ENCODE results near the gene KLF16.

KLF16 gene

DNA sequence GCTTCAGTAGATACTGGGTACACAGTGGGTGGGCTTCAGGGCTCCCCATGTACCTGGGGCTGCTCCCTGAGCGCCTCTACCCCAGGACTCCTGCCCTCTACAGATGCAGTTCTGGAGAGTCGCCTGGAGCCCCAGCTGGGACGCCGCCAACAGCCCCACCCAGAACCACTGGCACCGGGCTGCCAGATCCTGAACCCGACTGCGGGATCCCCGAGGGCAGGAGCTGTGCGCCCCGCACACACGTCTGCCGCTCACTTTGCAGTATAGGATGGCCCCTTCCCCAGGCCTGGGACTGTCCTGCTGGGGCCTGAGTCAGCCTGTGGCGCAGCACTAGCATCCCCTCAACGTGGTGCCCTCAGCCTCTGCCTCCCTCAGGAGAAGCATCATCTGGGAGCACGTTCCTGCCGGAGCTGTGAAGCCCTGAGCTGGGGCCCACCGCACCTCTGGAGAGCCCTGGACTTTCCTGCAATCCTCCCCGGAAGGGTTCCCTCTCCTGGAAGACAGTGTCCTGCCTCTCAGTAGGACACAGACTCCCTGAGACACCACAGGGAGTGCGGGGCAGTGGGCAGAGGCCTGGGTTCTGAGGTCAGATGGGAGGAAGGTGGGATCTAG, 18.8 kb downstream of the KLF16 start:
- in situ Hi-C loops (cut with MboI; ENCODE audit: low sequenced_read_pairs) = no loop called here

DNA sequence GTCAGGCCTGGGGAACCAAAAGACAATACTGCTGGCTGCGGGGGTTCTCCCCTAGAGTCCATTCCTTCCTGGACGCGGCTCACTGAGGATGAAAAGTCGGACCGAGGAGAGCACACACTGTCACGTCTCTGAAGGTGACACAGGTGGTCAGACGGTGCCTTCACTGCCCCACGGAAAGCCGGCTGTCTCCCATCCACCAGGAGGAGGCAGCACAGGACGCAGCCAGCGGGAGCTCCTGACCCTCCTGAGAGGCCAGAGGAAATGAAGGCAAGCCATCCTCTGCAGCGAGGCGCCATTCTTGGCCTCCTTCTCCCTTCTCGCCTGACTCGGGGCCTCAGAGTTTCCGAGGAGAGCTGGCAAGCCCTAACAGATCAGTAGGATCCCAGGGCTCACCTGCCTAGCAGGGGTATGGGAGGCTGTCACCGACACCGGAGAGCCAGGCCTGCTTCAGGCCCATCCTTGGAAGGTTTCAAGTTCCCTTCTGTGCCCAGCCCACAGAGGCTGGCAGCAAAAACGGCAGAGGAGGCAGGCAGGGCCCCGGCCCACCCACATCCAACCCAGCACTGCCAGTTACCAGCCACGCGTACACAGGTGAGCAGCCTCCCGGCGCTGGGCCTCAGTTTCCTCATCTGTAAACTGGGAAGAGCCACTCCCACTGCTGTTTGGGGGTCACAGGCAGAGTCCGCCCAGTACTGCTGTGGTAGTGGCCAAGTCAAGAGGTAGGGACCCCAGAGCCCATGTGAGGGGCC, 19.6 kb downstream of the KLF16 start:
- in situ Hi-C loops (cut with MboI; ENCODE audit: low sequenced_read_pairs) = no loop called here

- in situ Hi-C loops (cut with MboI; ENCODE audit: low sequenced_read_pairs) = no loop called here
Observed at GRCh38 chr19:1843116-1843515, 20.3 kb downstream of the KLF16 start.

- in situ Hi-C loops (cut with MboI; ENCODE audit: low sequenced_read_pairs) = no loop called here
Observed at GRCh38 chr19:1841209-1841924, 22.0 kb downstream of the KLF16 start.

DNA sequence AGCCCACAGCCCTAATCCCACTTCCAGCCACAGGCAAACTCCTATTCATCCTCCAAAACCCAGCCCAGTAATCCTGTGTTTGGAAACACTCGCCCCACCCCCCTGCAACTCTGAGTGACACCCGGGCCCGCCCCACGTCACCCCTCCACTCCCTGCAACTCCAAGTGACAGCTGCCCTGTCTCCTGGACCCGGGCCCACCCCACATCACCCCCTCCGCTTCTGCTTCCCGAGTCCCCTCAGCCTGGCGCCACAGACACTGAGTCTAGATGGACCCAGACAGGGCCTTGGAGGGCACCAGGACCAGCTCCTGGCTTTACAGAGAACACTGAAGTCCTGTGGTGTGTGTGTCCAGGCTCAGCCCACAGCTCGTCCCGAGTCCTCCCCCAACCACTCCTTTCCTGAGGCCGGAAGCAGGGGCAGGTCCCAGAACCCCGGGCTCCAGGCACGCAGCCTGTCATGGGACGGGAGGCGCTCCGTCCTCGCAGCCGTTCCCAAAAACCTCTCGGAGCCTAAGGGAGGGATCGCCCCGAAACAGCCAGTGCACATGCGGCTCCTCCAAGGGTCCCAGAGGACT, 22.8 kb downstream of the KLF16 start:
- in situ Hi-C loops (cut with MboI; ENCODE audit: low sequenced_read_pairs) = no loop called here

DNA sequence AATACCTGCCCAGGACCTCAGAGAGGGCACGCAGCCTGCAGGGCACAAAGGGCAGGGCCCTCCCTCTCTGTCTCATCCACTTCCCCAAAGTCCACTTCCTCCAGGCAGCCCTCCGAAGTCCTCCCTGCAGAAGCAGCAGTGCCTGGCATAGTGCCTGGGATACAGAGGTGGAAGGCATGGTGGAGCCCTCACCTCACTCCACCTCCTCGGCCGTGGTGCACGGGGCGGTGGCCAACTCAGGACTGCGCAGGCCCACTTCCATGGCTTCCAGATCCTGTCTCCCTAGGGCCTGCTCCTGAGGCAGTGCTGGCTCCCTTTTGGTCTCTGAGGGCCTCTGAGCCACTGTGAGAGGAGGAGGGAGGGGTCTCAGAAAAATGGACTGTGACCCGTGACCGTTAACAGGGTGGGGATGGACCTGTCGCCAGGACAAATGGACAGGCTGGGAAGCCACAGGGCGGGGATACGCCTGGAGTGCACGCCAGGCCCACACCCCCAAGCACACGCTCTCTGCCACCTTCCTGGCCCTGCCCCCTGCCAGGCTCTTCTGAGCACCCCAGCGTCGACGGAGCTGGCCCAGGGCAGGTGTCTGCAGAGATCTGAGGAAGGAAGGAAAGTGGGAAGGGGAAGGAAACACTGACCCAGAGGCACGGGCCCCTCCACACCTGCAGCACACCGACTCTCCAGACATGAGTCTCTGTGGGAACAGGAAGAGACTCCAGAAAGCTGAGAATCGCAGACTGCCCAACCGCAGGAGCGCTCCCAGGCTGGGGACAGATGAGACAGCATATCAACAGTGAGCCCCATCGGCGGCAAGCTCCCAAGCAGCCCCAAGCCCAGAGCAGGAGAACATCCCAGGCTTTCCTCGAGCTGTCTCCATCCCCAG, 23.5 kb downstream of the KLF16 start:
- in situ Hi-C loops (cut with MboI; ENCODE audit: low sequenced_read_pairs) = no loop called here

DNA sequence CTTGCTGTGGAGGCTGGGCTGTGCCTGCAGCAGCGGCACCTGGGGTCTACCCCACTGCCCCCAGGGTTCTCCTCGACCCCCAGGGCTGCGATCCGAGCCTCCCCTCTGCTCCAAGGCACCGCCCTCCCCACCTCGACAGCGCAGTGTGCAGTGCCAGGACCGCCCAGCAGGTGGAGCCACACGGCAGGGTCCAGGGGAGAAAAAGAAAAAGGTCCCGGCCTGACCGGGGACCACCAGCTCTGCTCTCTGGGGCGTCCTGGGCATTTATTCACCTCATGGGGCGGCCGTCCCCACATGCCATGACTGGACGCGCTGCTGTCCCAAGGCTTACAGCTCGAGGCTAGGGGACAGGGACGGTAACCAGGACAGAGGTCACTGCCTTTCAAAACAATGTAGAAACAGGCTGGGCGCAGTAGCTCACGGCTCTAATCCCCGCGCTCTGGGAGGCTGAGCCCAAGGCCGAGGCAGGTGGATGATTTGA, 25.7 kb downstream of the KLF16 start:
- in situ Hi-C loops (cut with MboI; ENCODE audit: low sequenced_read_pairs) = no loop called here

- in situ Hi-C loops (cut with MboI; ENCODE audit: low sequenced_read_pairs) = no loop called here
Observed at GRCh38 chr19:1837222-1837565, 26.2 kb downstream of the KLF16 start.

DNA sequence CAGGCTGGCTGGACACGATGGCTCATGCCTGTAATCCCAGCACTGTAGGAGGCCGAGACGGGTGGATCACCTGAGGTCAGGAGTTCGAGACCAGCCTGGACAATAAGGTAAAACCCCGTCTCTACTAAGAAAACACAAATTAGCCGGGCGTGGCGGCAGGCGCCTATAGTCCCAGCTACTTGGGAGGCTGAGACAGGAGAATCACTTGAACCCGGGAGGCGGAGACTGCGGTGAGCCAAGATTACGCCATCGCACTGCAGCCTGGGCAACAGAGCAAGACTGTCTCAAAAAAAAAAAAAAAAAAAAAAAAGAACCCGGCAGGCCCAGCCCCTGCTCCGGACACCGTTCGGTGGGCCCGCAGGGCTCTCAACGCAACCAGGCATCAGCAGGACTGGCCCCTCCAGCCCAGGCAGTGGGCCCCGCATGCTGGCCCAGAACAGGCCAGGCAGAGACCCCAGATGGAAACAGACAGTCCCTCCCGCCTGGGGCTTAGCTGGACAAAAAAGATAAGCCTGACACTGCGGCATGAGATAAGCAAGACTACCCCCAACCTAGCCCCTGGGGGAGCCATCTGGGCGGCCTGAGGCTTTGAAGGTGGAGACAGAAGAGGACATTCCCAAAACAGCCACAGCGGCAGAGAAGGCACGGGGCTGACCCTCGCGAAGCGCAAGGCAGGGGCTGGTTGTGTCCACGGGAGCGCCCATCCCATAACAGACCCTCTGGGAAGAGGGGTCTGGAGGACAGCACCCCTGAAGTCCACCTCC, 26.7 kb downstream of the KLF16 start:
- in situ Hi-C loops (cut with MboI; ENCODE audit: low sequenced_read_pairs) = no loop called here

DNA sequence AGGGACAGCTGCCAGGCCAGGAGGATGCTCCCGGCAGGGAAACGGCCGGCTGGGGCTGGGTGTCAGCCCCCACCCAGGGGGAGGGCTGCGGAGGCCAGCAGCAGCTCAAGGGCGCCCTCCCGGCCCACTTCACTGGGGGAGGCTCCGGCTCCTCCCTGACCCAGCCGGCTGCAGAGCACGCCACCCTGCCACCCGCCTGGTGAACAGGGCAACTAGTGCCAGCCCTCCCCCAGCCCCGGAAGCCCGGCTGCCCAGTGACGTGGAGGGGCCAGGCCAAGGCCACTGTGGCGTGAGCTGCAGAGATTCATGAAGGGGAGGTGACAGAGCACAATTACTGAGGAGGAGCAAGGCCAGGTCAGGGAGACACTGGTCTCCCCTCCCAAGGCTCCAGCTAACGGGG, 29.8 kb downstream of the KLF16 start:
- in situ Hi-C loops (cut with MboI; ENCODE audit: low sequenced_read_pairs) = no loop called here

DNA sequence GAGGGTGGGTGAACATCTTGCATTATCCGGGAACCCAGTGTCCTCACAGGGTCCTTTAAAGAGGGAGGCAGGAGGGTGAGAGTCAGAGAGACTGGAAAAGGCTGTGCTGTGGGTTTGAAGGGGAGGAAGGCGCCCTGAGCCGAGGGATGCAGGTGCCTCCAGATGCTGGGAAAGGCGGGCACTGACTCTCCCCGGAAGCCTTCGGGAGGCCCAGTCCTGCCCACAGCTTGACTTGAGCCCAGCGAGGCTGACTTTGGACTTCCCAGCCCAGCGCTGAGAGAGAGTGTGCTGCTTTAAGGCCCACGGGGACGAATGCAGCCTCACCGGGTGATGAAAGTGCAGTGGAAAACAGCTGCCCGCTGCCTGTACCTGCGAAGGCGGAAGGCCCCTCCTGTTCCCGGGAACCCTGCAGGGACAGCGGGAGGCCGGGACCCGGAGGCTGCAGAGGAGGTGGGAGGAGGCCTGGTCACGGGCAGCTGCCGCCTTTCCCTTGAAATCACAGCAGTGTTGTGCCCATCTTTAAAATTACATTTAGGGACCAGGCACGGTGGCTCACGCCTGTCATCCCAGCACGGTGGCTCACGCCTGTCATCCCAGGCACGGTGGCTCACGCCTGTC, 31.2 kb downstream of the KLF16 start:
- in situ Hi-C loops (cut with MboI; ENCODE audit: low sequenced_read_pairs) = no loop called here

GRCh38 chr19:1830978-1831377, 32.4 kb downstream of the KLF16 start:
- in situ Hi-C loops (cut with MboI; ENCODE audit: low sequenced_read_pairs) = no loop called here

DNA sequence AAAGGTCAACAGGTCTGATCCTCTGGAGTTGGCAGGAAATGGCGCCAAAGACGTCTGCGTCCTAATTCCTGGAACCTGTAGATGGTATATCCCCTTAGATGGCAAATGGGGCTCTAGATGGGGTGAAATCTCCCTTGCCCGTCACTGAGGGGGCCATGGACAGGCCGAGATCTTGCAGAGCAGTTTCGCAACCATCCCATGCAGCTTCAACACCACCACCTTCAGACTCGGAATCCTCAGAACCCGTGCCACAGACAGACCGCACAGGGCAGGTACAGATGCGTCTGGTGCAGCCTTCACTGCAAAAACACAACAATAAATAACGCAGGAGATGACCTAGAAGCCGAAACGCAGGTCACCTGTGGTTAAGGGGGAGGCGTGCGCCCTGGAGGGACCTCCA, 32.8 kb downstream of the KLF16 start:
- in situ Hi-C loops (cut with MboI; ENCODE audit: low sequenced_read_pairs) = no loop called here

- in situ Hi-C loops (cut with MboI; ENCODE audit: low sequenced_read_pairs) = no loop called here
Observed at GRCh38 chr19:1829958-1830357, 33.4 kb downstream of the KLF16 start.

DNA sequence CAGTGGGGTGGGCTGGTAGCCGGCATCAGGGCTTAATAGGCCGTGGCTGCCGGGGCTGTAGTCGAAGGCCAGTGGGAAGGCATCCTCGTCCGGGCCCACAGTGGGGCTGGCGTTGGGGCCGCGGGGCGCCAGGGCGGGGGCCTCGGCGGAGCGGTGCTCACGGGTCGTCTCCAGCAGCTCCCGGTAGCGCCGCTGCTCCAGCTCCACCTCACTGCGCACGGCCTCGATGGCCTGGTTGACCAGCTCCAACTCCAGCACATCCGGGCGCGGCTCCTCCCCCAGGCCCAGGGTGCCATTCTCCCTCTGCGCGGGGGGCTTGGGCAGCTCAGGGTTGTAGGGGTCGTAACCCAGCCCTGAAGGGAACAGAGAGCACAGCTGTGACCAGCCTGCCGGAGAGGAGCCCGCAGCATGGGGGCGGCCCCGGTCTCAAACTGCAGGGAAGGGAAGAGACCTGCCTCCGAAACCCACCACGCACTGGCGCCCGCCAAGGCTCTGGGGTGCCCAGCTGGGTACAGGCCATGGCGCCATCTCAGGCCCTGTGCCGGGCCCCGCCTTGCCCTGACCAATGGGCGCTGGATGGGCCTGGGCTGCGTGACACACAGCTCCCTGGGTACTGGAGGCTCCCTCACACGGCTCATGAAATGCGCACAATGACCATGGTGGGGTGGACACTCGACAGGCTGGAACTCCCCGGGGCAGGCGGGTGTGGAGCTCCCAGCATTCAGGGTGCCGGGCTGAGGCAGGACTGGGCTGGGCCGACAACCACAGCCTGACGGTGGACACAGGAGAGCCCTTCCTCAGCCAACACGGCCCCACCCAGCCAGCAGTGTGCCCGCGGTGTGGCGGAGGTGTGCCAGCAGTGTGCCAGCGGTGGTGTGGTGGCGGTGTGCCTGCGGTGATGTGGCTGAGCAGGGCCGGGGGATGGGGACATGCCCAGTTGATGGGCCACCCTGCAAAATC, 34.8 kb downstream of the KLF16 start:
- in situ Hi-C loops (cut with MboI; ENCODE audit: low sequenced_read_pairs) = no loop called here

DNA sequence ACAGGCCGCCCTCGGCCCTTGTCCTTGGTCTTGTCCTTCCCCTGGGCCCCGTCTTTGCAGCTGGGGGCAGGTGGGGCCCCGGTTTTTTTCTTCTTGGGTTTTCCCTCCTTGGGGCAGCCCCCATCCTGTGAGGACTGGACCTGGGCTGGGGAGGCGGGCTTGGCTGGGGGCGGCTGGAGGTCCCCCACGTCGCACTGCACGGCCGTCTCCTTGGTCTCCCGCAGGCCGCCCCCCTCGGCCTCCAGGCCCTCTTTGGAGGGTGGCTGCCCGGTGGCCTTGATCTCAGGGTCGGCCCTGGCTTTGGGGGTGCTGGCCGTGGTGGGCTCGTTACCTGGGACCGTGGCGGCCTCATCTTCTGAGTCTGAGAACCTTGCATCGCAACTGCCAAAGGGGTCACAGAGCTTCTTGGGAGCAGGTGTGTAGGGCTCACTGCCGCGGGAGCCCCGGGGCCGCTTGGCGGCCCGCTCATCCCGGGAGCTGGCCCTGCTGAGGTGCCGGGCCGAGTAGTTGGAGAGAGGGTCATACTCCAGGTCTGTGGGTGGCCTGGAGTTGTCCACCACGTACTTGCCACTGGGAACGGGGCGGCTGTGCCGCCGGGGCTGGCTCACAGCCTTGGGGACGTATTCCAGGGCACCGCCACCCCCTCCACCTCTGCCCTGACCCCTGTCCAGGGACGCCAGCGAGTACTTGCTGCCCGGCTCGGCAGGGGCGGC, 35.7 kb downstream of the KLF16 start:
- in situ Hi-C loops (cut with MboI; ENCODE audit: low sequenced_read_pairs) = no loop called here

- in situ Hi-C loops (cut with MboI; ENCODE audit: low sequenced_read_pairs) = no loop called here
Observed at GRCh38 chr19:1826557-1827521, 36.5 kb downstream of the KLF16 start.

Data from HL-60/S4 (cell line).